Epidermal melanocyte (primary cell): ENCODE results near the gene CAPN3.

Experiments used
- DNase-seq: peaks from one replicate; pipeline ENCODE4 v3.0.0; 2011; ENCODE audit warnings: low spot score; ENCODE audit not compliant: insufficient read length

The CAPN3 gene

DNA sequence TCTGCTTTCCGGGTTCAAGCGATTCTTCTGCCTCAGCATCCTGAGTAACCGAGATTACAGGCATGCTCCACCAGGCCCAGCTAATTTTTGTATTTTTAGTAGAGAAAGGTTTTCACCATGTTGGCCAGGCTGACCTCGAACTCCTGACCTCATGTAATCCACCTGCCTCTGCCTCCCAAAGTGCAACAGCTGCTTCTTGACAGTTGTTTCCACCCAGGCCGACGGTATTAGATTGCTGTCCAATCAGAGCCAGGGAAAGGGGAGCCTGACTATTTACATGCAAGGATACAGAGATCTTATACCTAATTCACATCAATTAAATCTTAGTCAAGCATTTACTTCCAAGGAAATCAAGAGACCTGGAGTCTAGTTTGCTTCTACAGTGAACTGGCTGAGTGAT lies 4.0 kb upstream of the CAPN3 start:
- DNase-seq = no peak

DNA sequence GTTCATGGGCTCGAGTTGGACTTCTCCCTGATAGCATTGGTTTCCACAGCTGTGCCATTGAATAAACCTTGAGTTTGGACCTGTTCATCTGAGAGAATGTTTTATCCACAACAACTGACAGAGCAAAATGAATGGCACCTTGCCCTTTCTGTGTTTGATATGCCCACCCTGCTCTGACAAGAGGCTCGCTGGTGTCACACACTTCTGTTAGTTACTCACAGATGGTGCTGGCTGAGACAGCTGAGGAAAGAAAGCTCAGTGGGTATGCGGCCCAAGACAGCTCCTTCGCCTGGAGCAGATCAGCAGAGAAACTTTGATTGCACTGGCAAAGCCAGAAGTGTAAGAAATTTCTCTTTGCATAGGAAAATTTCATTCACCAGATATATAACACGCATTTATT lies 2.5 kb upstream of the CAPN3 start:
- no peak for DNase-seq

DNA sequence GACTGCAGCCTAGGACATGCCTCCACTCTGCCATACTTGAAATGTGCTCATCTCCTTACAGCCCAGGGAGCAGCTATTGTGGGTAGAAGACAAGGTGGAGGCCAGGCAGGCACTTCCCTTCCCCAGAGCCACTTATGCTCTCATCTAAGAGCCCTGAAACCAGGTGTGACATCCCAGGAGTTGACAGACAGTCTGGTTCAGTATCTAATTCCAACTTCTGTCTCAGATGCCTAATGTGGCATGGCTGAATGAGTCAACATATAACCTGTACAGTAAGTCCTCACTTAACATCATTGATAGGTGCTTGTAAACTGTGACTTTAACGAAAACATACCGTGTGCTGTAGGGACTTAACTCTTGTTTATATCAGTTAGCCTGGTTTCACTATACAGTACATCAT lies 1.2 kb upstream of the CAPN3 start:
- DNase-seq = no peak

DNA sequence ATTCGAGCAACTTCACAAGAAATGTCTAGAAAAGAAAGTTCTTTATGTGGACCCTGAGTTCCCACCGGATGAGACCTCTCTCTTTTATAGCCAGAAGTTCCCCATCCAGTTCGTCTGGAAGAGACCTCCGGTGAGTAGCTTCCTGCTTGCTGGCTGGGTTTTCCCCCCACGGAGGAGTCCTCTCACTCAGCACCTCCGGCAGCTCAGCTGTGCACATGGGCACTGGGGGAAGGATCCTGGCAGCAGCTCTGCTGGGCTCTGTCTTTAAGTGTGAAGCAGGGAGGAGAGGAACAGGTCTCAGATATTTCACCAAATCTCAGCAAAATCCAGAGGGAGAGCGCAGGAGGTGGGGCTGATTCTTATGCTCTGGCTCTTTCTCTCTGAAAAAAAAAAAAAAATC lies 684 bp downstream of the CAPN3 start:
- DNase-seq = no peak

DNA sequence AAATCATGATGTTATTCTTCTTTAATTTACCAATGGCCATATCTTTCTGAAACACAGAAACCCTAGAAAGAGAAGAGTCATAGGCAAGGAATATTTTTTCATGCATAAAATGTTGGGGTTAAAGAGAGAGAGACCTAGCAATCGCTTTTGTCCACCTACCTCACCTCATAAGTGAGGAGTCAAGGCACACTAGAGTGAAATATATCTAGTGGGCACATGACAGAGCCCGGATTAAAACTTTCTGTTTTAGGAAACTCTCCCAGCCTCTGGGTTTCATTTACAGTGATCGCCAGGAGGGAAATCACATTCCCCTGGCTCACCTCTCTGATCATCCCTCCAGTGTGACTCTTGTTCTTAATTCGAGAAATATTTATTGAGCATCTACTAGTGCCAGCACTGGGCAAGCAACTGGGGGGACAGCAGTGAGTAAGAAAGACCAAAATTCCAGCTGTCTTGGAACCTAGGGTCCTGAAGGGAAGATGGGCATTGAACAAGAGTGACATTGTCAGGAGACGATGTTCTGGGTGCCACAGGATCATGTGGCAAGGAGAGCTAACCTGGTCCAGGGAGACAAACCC lies 1.3 kb downstream of the CAPN3 start:
- no peak for DNase-seq

DNA sequence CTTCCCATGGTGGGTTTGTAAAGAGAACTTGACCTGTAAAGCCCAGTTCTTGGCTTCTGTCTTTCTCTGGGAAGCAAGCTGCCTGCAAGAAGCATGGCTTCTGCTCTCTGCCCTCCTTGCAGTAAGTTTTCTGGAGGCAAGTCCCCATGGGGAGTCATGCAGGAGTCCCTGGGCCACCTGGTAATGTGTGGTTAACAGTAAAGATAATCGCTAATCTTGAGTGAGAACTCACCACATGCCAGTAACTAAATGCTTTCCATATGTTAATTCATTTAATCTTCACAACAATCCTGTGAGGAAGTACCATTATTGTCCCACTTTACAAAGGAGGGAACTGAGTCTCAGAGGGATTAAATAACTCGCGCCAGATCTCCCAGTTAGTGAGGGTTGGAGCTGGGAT lies 4.2 kb downstream of the CAPN3 start:
- no peak for DNase-seq

DNA sequence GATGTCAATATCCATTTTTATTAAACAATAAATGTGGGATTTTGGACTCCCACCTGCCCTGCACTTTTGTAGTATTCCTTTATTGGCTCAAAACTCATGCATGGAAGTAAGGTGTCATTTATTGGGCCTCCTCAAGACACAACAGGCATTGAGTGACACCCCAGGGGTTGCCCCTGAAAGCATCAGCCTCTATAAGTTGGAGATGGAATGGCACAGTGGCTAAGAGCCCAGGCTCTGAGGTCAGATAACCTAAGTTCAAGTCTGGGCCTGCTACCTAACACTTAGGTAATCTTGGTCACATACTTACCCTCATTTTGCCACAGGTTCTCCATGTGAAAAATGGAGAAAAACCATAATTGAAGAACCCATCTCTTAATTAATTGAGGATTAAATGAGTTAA lies 4.6 kb downstream of the CAPN3 start:
- DNase-seq = no peak

DNA sequence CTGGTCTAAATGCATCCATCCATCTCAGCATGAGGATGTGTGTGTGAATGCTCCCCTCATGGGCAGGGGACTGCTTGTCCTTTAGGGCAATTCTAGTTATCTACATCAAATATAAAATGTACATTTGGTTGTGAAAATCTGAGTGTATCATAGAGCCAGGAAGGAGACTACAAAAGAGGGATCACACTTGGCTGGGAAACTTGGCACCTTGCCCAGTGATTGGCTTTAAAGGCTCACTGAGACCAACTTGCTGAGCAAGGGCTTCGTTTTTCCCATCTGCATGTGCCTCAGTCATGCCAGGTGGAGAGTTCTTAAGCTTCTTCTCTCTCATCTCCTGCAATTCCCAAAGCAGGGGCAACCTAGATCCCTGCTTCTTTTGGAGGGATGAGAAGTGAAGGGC lies 5.2 kb downstream of the CAPN3 start:
- DNase-seq = no peak

DNA sequence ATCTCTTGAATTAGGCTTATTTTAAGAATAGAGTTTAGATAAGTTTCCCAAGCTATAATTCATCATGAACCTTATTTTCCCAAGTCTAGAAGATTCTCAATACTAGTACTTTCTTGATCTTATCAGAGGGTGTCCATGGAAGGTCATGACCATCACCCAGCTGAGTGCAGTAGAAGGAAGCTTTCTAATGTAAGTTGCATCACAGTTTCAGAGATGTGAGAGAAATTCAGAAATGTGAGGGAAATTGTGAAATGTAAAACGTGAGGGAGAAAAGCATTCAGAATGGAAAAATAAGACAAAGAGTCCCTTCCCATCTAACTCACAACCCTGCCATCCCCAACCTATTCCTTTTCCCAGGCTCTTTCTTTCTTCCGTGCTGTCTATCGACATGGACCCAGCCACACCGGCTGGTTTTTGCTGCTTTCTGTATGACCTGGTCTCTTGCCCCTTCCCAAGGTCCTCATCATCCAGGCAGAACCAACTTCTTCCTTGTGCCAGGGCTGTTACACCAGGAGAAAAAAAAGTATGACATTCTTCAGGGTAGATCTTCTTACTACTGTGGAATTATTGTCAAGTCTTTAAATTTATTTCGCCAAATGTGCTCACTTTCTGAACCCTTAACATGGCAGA lies 6.7 kb downstream of the CAPN3 start:
- DNase-seq = no peak

DNA sequence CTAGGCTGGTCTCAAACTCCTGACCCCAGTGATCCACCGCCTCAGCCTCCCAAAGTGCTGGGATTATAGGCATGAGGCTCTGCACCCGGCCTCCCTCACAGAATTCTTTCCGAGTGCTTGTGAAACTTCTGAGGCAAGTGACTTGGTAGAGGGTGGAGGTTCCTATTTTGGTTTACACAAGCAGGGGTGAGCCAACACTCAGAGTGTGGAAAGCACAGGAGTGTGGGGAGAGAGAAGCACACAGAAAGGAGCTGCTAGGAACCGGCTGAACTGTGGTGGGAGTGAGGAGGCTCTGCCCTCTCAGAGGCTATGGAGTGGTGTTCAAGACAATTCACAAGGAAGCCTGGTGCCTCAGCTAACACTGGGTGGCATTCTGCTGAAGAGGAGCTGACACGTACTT lies 7.7 kb downstream of the CAPN3 start:
- DNase-seq = no peak

DNA sequence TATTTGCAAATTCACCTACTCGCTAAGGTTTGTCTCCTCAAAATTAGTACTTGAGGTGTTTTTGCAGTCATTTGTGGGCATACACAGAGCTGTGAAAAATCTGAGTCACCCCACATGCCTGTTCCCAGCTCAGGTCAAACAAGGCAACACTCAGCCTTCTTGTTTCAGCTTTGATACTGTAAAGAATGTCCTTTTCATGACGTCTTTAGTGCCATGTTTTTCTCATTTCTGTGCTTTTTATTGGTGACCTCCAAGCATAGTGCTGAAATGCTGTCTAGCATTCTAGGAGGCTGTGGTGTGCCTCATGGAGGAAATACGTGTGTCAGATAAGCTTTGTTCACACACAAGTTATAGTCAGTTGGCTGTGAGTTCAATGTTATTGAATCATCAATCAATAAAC lies 8.8 kb downstream of the CAPN3 start:
- no peak for DNase-seq

DNA sequence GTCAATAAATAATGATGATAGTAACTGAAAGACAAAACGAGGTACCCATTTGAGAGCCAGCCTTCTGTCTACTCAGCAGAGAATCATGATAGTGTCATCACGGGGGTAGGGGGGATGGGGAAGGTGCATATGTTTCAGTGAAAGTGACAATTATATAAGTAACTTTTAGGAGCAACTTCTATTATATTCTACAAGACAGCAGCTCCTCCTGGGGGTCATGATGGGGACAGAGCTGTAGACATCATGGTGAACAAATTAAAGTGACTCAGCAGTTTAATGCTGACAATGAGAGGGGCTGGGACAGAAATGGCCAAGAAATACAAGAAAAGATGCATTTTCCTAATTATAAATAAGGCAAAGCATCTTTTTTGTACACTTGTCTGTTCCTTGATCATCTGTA lies 11.8 kb downstream of the CAPN3 start:
- DNase-seq = no peak

DNA sequence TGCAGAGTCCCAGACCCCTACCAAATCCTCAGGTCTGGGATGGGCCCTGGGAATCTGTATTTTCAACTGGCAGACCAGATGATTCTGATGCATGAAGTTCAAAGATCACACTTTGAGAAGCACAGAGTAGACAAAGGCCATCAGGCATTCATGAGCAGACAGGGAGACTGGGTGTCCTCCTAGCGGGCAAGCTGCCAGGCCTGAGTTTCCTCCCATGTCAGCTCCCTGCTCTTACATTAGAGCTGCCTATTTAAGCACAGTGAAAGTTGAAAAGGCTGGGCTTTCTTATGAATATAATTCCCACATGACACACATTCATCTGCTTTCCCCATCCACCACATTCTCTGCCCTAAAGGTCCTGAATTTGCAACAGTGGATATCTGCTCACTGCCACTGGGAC lies 14.0 kb downstream of the CAPN3 start:
- no peak for DNase-seq

DNA sequence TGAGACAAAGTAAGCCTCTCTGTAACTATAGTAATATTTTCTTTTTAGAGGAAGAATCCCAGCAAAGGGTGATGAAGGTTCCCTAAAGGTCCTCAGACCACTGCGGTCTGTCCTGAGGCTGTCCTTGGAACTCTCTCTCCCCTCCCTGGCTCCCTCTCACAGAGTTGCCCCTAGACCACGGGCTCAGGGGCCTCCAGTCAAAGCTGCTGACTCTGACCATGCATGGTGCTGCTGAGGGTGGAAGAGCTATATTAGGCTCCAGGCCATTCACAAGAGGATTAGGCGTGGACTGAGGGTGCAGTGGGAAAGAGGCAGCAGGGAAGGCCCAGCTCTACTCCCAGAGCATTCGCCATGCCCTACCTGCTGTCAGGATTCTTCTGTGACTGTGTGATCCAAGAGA lies 14.6 kb downstream of the CAPN3 start:
- DNase-seq = no peak

DNA sequence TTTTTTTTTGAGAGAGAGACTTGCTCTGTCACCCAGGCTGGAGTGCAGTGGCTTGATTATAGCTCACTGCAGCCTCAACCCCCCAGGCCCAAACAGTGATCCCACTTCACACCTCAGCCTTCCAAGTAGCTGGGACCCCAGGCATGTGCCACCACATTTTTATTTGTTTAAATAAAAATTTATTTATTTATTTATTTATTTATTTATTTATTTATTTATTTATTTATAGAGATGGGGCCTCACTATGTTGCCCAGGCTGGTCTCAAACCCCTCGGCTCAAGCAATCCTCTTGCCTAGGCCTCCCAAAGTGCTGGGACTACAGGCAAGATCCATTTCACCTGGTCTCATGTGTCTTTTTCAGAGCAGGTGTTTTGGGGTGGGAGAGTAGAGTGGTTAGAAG lies 15.5 kb downstream of the CAPN3 start:
- DNase-seq = no peak

DNA sequence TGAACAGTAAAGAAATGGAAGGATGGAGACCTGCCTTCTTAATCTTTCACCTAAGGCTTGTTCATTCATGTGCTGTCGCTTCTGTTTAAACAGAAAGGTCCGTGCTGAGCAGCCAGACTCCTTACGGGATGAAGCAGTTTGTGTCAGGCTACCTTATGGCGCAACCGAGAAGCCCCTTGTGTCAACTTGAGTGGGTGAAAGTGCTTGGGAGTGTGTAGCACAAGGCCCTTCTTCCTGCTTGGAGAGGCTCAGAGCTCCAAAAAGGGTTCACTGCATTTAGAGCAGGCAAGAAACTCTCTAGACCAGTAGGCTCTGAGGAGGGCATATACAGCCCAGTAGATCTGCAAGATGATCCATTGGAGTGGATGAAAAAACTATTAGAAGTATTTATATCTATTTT lies 16.0 kb downstream of the CAPN3 start:
- DNase-seq = no peak

DNA sequence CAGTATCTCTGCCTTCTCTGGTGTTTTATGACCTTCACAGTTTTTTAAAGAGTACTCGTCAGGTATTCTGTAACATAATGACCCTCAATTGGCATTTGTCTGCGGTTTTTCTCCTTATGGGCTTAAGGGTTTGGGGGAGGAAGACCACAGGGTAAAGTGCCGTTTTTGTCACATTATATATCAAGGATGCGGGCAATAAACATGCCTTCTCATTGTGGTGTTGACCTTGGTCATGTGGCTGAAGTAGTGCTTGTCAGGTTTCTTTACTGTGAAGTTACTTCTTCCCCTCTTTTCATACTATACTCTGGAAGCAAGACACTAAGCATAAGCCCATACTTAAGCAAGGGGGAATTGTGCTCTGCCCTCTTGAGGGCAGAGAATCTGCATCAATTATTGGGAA lies 16.6 kb downstream of the CAPN3 start:
- no peak for DNase-seq

DNA sequence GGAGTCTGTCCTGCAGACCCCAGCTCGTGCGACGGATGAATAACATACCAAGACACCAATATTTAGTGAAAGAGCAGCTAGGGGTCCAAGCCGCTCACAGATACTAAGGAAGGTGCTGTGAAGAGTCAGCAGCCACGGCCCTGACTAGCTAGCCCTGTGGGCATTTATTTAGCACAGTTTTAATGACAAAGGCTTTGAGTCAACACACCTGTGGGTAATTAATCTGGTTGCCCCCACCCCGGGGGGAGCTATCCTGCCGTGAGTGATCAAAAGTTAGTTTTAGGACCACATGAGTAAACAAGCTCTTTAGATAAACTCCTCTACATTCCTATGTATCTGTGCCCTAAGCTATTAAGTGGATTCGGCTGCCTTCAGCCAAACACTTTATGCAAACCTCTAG lies 18.7 kb downstream of the CAPN3 start:
- DNase-seq = no peak

DNA sequence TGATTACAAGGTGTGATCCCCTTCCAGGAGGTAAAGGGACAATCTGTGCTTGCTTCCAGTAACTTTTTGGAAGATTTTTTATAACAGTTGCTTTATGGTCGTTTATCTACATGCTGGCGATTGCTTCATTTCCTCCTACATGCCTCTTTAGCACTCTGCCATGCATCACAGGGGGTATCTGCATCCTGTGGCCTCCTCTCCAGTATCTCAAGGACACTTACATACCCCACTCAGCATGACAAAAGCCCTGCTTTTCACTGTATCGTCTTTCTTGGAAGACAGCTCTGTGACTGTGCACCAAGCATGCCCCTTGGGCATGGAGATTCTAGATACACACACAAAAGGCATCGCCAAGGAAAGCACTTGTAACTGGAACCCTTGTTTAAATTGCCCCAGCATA lies 25.3 kb downstream of the CAPN3 start:
- no peak for DNase-seq

DNA sequence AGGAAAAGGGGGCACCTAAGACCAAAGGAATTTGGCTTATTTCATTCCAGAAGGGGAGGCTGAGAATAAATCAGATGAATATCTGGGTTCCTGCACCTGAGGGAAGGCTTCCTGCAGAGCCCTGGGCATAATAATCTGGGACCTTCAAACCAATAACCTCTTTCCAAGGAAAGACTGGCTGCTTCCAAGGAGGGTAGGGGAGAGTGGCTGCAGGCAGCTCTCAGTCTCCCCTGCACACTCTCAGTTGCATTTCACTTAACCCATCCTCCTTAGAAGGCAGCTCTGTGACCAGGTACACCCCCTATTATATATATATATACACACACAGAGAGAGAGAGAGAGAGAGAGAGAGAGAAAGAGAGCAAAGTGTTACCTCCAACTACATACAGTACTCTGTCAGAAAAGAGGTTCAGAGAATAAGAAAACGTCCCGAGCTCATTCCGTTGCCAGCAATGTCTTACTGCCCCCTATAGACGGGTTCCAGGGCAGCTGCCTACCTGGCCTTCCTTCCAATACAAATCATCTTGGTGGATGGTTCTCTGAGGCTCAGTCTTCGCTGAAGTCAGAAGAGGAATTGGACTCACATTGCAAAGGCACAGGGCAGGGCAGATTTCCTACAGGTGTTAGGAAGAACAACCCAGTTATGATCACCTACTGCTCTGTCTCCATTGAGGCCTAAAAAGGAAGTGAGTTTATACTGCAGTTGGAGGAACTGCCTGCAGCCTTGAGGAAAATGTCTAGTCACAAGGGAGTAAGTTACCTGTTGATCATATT lies 26.1 kb downstream of the CAPN3 start:
- DNase-seq = no peak

DNA sequence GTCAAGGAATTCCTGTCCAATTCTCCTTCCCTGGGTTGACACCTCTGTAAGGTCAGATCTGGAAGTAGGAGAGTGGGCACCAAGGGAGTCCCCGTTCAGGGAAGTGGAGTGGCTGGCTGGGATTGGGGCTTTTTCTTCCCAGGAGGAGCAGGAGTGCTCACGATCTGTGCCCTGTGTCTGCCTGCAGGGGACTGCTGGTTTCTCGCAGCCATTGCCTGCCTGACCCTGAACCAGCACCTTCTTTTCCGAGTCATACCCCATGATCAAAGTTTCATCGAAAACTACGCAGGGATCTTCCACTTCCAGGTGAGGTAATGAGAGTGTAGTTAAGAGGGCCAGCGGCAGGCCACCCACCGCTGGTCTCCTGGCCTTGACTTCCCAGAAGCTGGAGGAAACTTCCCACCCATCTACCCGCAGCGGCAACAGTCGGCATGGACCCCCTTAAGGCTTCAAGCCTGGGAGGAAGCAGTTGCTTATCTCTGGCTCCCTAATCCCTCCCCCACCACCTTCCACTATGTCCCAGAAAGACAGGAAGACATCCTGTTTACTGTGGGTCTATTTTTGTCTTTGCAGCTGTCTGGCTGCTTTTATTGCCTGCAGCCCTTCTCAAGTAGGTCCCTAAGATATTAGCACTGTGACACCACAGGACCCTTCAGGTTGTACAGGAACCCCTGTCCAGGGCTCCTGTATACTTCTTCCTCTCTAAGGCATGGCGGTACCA lies 26.8 kb downstream of the CAPN3 start:
- no peak for DNase-seq

DNA sequence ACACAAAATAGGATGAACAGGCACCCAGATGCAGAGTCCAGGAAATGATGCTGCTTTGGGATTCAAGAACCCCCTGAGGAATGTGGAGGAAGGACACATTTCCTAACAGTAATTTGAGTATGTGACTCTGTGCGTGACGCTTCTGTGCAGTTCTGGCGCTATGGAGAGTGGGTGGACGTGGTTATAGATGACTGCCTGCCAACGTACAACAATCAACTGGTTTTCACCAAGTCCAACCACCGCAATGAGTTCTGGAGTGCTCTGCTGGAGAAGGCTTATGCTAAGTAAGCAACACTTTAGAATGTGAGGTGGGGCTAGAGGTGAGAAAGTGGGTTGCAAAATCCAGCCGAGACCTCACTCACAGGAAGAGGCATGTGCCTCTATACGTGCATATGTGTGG lies 28.3 kb downstream of the CAPN3 start:
- no peak for DNase-seq
